CD4-positive, alpha-beta T cell (primary cell): Measurements from ENCODE around the gene CHD3. TPM values are rescaled to one million over a fixed set of nuclear protein-coding genes. Genes with fewer than 3 reads are reported as not detected.

Experiments used
- ATAC-seq: fragments of 200-7000 bp; cut with Tn5 transposase; one replicate; pipeline ENCODE4 v1.10.0; 2022; ENCODE audit warnings: mild to moderate bottlenecking; ENCODE audit not compliant: poor library complexity
- CTCF ChIA-PET: fragments of 350-600 bp; sonication (Branson Sonifier 250); formaldehyde crosslinking; loops from one replicate; lab custom pipeline; 2021; ENCODE audit warnings: antibody characterized with exemption, inconsistent platforms; lab: Charles Lee
- POLR2A ChIA-PET: fragments of 350-600 bp; sonication (Branson Sonifier 250); formaldehyde crosslinking; loops from one replicate; lab custom pipeline; 2021; ENCODE audit warnings: antibody characterized with exemption, inconsistent platforms; lab: Charles Lee
- DNase-seq, 14 experiments: peaks; one replicate each; pipeline ENCODE4 v3.0.0-alpha.2; 2013 to 2020; ENCODE audit warnings: mixed read lengths in 2 of 14
- H3K27ac ChIP-seq, 2 donors: one replicate each; pipeline versions ENCODE4 v1.5.1 to v1.7.0; 2013; ENCODE audit warnings: low read length in 2 of 2, low read depth in 1 of 2, mild to moderate bottlenecking in 1 of 2
- H3K27me3 ChIP-seq, 2 experiments: 1 replicate in 1 of 2; 2 replicates in 1 of 2; pipeline versions ENCODE4 v1.6.1 to v1.7.0; 2013; ENCODE audit warnings: low read length in 2 of 2, control low read depth in 1 of 2, mild to moderate bottlenecking in 1 of 2, moderate library complexity in 1 of 2; ENCODE audit not compliant: insufficient read depth in 2 of 2, control insufficient read depth in 1 of 2
- H3K36me3 ChIP-seq: one replicate; pipeline ENCODE4 v1.6.1; 2013; ENCODE audit warnings: low read length, control low read depth; ENCODE audit not compliant: insufficient read depth
- H3K4me1 ChIP-seq: one replicate; pipeline ENCODE4 v1.6.1; 2013; ENCODE audit warnings: low read length, control low read depth; ENCODE audit not compliant: insufficient read depth
- H3K4me3 ChIP-seq: one replicate; pipeline ENCODE4 v1.5.1; 2013; ENCODE audit warnings: mild to moderate bottlenecking, low read length, moderate library complexity
- H3K9me3 ChIP-seq, 2 experiments: 1 replicate in 1 of 2; 2 replicates in 1 of 2; pipeline versions ENCODE4 v1.6.1 to v1.7.0; 2013; ENCODE audit warnings: low read length in 2 of 2, mild to moderate bottlenecking in 2 of 2, control low read depth in 1 of 2, moderate library complexity in 1 of 2; ENCODE audit not compliant: control insufficient read depth in 1 of 2, insufficient read depth in 1 of 2
- H3K27ac Mint-ChIP-seq: one replicate; pipeline ENCODE4 v1.8.0; 2020; ENCODE audit warnings: mixed read lengths
- H3K27me3 Mint-ChIP-seq: one replicate; pipeline ENCODE4 v1.8.0; 2021; ENCODE audit warnings: mixed read lengths
- H3K36me3 Mint-ChIP-seq: one replicate; pipeline ENCODE4 v1.8.0; 2021; ENCODE audit warnings: low read depth, mixed read lengths
- H3K4me1 Mint-ChIP-seq: one replicate; pipeline ENCODE4 v1.8.0; 2021; ENCODE audit warnings: low read depth, mixed read lengths
- H3K4me3 Mint-ChIP-seq: one replicate; pipeline ENCODE4 v1.8.0; 2020; ENCODE audit warnings: mild to moderate bottlenecking, mixed read lengths
- H3K9me3 Mint-ChIP-seq: one replicate; pipeline ENCODE4 v1.8.0; 2020; ENCODE audit warnings: mixed read lengths
- intact Hi-C, 2 experiments: fragments of 100-400 bp; cut with DNase I in 1 of 2; cut with micrococcal nuclease in 1 of 2; formaldehyde crosslinking; loops; one replicate each; pipeline versions ENCODE4 v1.15.1 to v1.9.0; 2023 to 2025; cut with DNase I, micrococcal nuclease
- total RNA-seq, 174 experiments: library from RNA in 2 of 174; stranded (reverse) in 2 of 174; gene quantifications; one replicate each; pipeline ENCODE4 v1.2.3 and lab custom pipeline; 2021 to 2026
- TF ChIP-seq, protein P1 (sequence below): fragments of 200-600 bp; IDR thresholded peaks from one replicate; pipeline ENCODE4 v1.8.0; 2022; ENCODE audit warnings: antibody characterized with exemption, mild to moderate bottlenecking

CHD3 gene
- total RNA-seq, 2 experiments from 2014 or later = 263 to 297 TPM

DNA sequence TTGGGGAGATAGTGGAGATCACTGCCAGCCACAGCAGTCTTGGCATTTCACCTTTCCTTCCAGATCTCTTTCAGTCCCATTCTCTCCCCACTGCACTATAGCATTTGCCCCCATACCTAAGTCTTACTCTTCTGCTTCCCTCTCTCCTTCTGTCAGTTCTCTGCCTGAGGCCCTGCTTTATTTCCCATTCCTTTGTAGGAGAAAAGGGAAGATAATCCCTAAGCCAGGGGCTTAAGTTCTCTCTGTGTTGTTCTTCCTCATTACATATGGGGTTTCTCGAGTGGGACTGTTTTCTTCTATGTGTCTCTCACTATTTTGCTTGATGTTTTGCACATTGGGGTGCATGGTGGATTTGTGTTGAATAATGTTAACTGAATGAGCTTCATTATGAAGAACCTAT is 48.1 kb upstream of the CHD3 start:
- no peak for ATAC-seq
- ChIA-PET CTCF (interaction anchor here (0.9 to 1.9 kb wide), 3 partner anchors 17 to 148 kb away, joined by 4 to 5 read pairs (median 4); partner anchors contain the start of gene NAA38), POLR2A (interaction anchor here (10.1 kb wide), 1 partner anchor 16 kb away, joined by 79 read pairs; the partner anchor contains the start of genes CYB5D1 and NAA38)
- Mint-ChIP-seq H3K4me3 (peak overlapping the region; percentile 85), H3K36me3 (peaks cover 49% of the 10 kb centered on the region), H3K4me1 (peaks cover 63% of the 10 kb centered on the region), H3K27ac (peak overlapping the region; percentile 90), H3K9me3 (no peaks in the 10 kb centered on the region), H3K27me3 (peaks cover 10% of the 10 kb centered on the region)
- DNase-seq = no peak
- Histone ChIP-seq H3K36me3 (peaks cover 14% of the 10 kb centered on the region), H3K4me3 (no peak overlapping the region), H3K27ac (peak overlapping the region; percentile 100), H3K4me1 (peaks cover 92% of the 10 kb centered on the region), H3K9me3 (no peaks in the 10 kb centered on the region), H3K27me3 (no peaks in the 10 kb centered on the region)
- TF ChIP-seq, protein P1, sequence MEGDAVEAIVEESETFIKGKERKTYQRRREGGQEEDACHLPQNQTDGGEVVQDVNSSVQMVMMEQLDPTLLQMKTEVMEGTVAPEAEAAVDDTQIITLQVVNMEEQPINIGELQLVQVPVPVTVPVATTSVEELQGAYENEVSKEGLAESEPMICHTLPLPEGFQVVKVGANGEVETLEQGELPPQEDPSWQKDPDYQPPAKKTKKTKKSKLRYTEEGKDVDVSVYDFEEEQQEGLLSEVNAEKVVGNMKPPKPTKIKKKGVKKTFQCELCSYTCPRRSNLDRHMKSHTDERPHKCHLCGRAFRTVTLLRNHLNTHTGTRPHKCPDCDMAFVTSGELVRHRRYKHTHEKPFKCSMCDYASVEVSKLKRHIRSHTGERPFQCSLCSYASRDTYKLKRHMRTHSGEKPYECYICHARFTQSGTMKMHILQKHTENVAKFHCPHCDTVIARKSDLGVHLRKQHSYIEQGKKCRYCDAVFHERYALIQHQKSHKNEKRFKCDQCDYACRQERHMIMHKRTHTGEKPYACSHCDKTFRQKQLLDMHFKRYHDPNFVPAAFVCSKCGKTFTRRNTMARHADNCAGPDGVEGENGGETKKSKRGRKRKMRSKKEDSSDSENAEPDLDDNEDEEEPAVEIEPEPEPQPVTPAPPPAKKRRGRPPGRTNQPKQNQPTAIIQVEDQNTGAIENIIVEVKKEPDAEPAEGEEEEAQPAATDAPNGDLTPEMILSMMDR = no peak
- intact Hi-C loops = loop anchor here (5.0 to 10.0 kb wide), 4 partner anchors 153 to 606 kb away; partner anchors contain the start of genes DVL2 (in 2 of the 2), PHF23 (in 2 of the 2), POLR2A (in 1 of the 2) and SLC35G6 (in 1 of the 2)

DNA sequence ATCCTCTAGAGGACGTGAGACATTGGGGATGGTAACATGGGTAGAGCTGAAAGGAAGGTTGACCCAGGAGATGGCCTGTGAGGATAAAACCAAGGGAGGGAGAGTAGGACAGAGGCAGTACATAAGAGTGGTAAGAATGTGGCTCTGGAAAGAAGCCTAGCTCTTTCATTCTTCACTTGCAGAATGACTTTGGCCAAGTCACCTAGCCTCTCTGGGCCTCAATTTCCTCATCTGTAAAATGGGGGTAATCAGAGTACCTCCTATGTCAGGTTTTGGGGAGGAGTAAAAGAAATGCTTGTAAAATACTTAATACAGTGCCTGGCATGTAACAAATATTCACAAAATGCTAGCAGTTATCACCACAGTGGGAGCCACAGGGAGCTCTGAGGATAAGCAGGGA is 47.7 kb upstream of the CHD3 start:
- peaks cover 53% of the 10 kb centered on the region for H3K36me3 Mint-ChIP-seq
- peaks cover 93% of the 10 kb centered on the region for H3K4me1 ChIP-seq
- peaks cover 10% of the 10 kb centered on the region for H3K27me3 Mint-ChIP-seq
- H3K27me3 ChIP-seq = no peaks in the 10 kb centered on the region
- peak overlapping the region; percentile 84 for H3K4me3 ChIP-seq
- intact Hi-C loops = loop anchor here (5.0 to 10.0 kb wide), 4 partner anchors 154 to 606 kb away; partner anchors contain the start of genes DVL2 (in 2 of the 2), PHF23 (in 2 of the 2), POLR2A (in 1 of the 2) and SLC35G6 (in 1 of the 2)
- peak overlapping the region; percentile 90 for H3K27ac Mint-ChIP-seq
- DNase-seq (no peak), ATAC-seq (no peak)
- peaks cover 63% of the 10 kb centered on the region for H3K4me1 Mint-ChIP-seq
- TF ChIP-seq, protein P1 = no peak
- H3K36me3 ChIP-seq = peaks cover 18% of the 10 kb centered on the region
- no peaks in the 10 kb centered on the region for H3K9me3 ChIP-seq
- no peaks in the 10 kb centered on the region for H3K9me3 Mint-ChIP-seq
- peak overlapping the region; percentile 85 for H3K4me3 Mint-ChIP-seq
- POLR2A ChIA-PET = interaction anchor here (10.1 kb wide), 1 partner anchor 16 kb away, joined by 79 read pairs; the partner anchor contains the start of genes CYB5D1 and NAA38
- H3K27ac ChIP-seq = peak overlapping the region; percentile 100
- CTCF ChIA-PET = interaction anchor here (0.8 to 1.9 kb wide), 6 partner anchors 16 to 220 kb away, joined by 3 to 5 read pairs (median 4); partner anchors contain the start of gene NAA38

DNA sequence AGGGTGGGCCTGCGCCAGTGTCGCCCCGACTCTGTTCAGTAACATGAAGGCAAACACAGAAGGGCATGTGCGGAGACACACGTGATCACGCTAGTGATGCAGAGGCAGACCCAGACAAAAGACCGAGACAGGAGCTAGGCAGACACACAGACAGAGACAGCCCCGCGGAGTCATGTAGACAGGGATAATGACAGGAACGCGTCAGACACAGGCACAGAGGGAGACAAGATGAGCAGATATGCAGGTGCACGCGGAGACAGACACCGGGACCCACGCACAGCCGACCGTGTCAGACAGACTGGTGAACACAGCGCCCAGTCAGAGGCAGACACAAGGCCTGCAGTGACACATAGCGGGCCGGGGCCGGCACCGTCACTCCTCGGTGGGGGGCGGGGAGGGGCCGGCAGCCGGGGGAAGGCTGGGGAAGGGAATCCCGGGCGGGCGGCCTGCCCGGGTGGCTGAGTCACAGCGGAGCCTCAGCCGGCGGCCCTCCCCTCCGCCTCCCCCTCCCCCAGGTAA is 47.1 kb upstream of the CHD3 start:
- Histone ChIP-seq H3K36me3 (peaks cover 24% of the 10 kb centered on the region), H3K4me1 (peaks cover 87% of the 10 kb centered on the region), H3K27me3 (no peaks in the 10 kb centered on the region), H3K4me3 (peak overlapping the region; percentile 84), H3K9me3 (no peaks in the 10 kb centered on the region), H3K27ac (peak overlapping the region; percentile 100)
- peaks cover 59% of the 10 kb centered on the region for H3K36me3 Mint-ChIP-seq
- peaks cover 62% of the 10 kb centered on the region for H3K4me1 Mint-ChIP-seq
- H3K4me3 Mint-ChIP-seq = peak overlapping the region; percentile 92
- H3K9me3 Mint-ChIP-seq = no peaks in the 10 kb centered on the region
- H3K27me3 Mint-ChIP-seq = peaks cover 10% of the 10 kb centered on the region
- CTCF ChIA-PET = interaction anchor here (0.6 to 1.9 kb wide), 7 partner anchors 16 to 219 kb away, joined by 3 to 5 read pairs (median 4); partner anchors contain the start of gene NAA38
- H3K27ac Mint-ChIP-seq = peak overlapping the region; percentile 90
- ATAC-seq = peak; percentile 57
- intact Hi-C loops = loop anchor here (5.0 to 10.0 kb wide), 4 partner anchors 154 to 607 kb away; partner anchors contain the start of genes DVL2 (in 2 of the 2), PHF23 (in 2 of the 2), POLR2A (in 1 of the 2) and SLC35G6 (in 1 of the 2)
- peak; percentile 83 to 98 (median 93) for DNase-seq
- POLR2A ChIA-PET = interaction anchor here (0.6 to 10.1 kb wide), 5 partner anchors 10 to 154 kb away, joined by 3 to 79 read pairs (median 6); partner anchors contain the start of genes CYB5D1, NAA38, RNF227 and TP53
- TF ChIP-seq, protein P1 = peak; percentile 26
